ENCODE data around the gene LURAP1L. TPM values are rescaled to one million over a fixed set of nuclear protein-coding genes. Genes with fewer than 3 reads are reported as not detected.
A peak's percentile ranks its signal among the peaks of the same experiment; 100 is the strongest.

Gene LURAP1L
- total RNA-seq, 4 donors from 2014 or later: 12.5 to 22.8 (median 14.3) TPM

DNA sequence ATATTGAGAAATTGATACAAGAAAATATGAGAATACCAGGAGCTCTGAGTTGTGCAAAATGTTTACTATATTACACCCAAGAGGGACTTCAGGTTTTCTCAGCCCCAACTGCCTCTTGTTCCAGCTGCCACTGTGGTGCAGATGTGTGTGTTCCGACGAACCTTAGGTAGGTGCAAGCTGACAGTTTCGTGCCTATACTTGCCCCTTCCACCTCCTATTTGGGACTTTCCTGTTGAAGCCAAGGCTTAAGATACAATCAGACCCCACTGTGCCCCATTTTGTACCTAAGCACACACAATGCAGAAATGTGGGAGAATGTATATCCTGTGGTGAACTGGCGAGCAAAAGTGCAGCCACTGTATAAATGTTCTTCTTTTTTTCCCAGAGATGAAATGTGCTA is 80.2 kb downstream of the LURAP1L start:
- no peak for DNase-seq (ENCODE audit: low spot score in 2 of 2)
- WGBS, 2 donors: 94 to 97% methylated on average over 4 of the region's 4 CpGs

DNA sequence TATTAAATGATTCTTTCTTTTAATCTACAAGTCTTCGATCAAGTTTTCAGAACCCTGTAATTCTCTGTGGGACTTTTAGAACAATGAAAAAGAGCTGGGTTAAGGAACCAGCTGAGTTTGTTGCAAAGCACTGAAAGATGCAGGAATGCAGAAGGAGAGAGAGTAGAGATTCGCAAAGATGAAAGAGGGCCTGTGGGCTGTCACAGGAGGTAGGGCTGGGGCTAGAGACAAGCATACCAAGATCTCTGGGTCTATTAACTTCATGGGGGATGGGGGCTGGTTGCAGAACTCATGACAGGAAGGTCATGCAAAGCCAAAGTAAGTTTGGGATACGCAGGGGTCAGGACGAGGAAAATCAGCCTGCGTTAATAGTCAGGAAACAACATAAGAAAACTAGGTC is 81.8 kb downstream of the LURAP1L start:
- H3K27me3 ChIP-seq: no peaks in the 10 kb centered on the region
- no peaks in the 10 kb centered on the region for H3K9me3 ChIP-seq
- no peak for DNase-seq (ENCODE audit: low spot score in 2 of 2)
- peaks cover 0 to 6% (median 0%) of the 10 kb centered on the region in 4 donors for H3K4me1 ChIP-seq
- H3K4me3 ChIP-seq: no peak overlapping the region
- no peak overlapping the region for H3K27ac ChIP-seq
- WGBS, 2 donors: 54 to 56% methylated on average over 5 of the region's 5 CpGs
- TF ChIP-seq EP300 (IDR thresholded peaks at IDR 0.05) (no peak), POLR2A (IDR thresholded peaks at IDR 0.05) (no peak)
- TF ChIP-seq, protein P1, sequence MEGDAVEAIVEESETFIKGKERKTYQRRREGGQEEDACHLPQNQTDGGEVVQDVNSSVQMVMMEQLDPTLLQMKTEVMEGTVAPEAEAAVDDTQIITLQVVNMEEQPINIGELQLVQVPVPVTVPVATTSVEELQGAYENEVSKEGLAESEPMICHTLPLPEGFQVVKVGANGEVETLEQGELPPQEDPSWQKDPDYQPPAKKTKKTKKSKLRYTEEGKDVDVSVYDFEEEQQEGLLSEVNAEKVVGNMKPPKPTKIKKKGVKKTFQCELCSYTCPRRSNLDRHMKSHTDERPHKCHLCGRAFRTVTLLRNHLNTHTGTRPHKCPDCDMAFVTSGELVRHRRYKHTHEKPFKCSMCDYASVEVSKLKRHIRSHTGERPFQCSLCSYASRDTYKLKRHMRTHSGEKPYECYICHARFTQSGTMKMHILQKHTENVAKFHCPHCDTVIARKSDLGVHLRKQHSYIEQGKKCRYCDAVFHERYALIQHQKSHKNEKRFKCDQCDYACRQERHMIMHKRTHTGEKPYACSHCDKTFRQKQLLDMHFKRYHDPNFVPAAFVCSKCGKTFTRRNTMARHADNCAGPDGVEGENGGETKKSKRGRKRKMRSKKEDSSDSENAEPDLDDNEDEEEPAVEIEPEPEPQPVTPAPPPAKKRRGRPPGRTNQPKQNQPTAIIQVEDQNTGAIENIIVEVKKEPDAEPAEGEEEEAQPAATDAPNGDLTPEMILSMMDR (IDR thresholded peaks at IDR 0.05): no peak
- no peaks in the 10 kb centered on the region for H3K36me3 ChIP-seq

More for the DNA sequence above, 80.2 kb downstream of the LURAP1L start:
- Histone ChIP-seq H3K4me1 (peaks cover 0 to 6% (median 0%) of the 10 kb centered on the region in 4 donors), H3K27me3 (no peaks in the 10 kb centered on the region), H3K4me3 (no peak overlapping the region), H3K36me3 (no peaks in the 10 kb centered on the region), H3K9me3 (no peaks in the 10 kb centered on the region), H3K27ac (no peak overlapping the region)
- no peak for TF ChIP-seq EP300 (IDR thresholded peaks at IDR 0.05)
- TF ChIP-seq POLR2A (IDR thresholded peaks at IDR 0.05): no peak
- TF ChIP-seq, protein P1 (IDR thresholded peaks at IDR 0.05): no peak

DNA sequence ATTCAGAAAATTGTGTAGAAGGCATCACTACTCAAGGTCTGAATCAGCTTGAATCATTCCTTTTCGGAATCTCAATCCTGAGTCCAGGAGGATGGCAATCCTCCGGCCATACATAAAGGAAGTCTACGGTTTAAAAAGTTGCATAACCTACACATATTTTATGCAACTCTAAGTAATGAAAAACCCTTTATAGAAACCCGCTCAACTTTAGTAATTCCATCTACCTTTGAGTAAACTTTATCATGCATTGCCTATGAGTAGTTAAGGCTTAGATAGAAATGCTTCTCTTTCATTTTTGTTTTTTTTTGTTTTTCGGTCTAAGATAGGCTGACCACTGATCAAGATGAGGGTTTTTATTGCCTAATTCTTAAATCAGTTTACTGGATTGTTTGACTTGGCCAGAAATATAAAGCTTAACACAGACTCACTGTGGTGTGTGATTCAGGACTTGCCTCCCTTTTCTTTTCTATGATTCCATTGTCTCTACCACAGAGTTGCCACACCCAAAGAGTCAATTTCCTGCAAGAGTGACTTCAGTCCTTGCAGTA is 85.0 kb downstream of the LURAP1L start:
- TF ChIP-seq EP300 (IDR thresholded peaks at IDR 0.05): no peak
- TF ChIP-seq, protein P1 (IDR thresholded peaks at IDR 0.05): no peak
- TF ChIP-seq POLR2A (IDR thresholded peaks at IDR 0.05): no peak
- Histone ChIP-seq H3K27ac (peak overlapping the region in 1 of 4 donors; percentile 1), H3K27me3 (no peaks in the 10 kb centered on the region), H3K4me3 (no peak overlapping the region), H3K36me3 (no peaks in the 10 kb centered on the region), H3K4me1 (peaks cover 0 to 21% (median 0%) of the 10 kb centered on the region in 4 donors), H3K9me3 (no peaks in the 10 kb centered on the region)
- 78 to 81% methylated on average over 5 of the region's 5 CpGs for WGBS, 2 donors
- DNase-seq (ENCODE audit: low spot score in 2 of 2): no peak

DNA sequence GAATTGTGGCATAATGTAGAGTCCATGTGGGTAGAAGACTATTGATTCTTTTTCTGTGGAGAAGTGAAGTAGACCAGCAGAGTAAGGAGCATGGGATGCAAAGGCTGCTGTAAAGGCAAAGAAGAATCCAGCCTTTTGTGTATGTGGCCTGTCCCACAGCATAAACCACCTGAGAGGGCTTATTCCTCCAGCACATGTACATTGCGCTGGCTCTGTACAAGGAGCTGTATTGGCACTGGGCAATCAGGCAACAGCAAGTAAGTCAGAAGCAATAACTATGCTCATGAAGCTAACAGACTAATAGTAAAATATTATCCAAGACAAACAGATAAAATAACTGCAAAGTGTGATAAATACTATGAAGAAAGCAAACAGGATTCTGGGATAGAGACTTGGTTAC is 86.2 kb downstream of the LURAP1L start:
- no peak overlapping the region for H3K27ac ChIP-seq
- H3K9me3 ChIP-seq: no peaks in the 10 kb centered on the region
- H3K36me3 ChIP-seq: no peaks in the 10 kb centered on the region
- peaks cover 0 to 21% (median 0%) of the 10 kb centered on the region in 4 donors for H3K4me1 ChIP-seq
- no peak overlapping the region for H3K4me3 ChIP-seq
- TF ChIP-seq, protein P1 (IDR thresholded peaks at IDR 0.05): no peak
- no peak for TF ChIP-seq EP300 (IDR thresholded peaks at IDR 0.05)
- no peak for TF ChIP-seq POLR2A (IDR thresholded peaks at IDR 0.05)
- H3K27me3 ChIP-seq: no peaks in the 10 kb centered on the region
- no peak for DNase-seq (ENCODE audit: low spot score in 2 of 2)
- WGBS, 2 donors: 93 to 96% methylated on average over 1 of the region's 1 CpG

DNA sequence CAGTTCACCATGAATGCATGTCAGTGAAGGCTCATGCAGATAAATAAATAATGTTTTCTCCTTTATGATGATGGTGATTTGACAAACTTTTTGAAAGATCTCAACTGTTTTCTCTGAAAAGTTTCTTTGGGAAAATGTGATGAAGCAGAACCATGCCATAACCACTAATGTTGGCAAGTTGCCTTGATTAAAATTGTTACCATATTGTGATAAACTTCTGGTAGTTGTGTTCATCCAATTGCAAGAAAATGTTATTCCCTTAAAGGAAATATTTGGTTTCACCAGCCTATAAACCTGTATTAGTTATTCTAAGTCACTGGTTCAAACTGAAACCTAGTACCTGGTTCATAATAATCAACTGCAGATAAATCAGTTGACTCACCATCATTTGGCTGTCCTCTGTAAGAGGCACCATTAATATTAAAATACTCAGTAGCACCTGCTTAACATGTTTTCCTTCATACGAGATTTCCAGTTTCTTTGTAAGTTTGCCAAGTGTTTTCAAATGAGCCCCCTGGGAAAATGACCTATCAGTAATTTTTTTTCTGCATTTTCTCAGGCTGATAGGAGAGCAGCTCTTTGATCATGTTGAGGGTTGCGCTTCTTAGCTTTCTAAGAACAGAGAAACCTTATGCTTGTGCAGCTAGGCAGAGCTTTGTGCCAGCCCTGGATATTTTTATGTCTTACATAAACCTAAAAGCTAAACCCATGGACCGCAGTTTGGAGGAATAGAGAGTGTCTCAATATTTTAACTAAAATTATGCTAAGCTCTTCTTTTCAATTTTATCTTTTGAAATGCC is 88.0 kb downstream of the LURAP1L start:
- H3K27ac ChIP-seq: no peak overlapping the region
- TF ChIP-seq EP300 (IDR thresholded peaks at IDR 0.05): no peak
- WGBS, 2 donors: 50 to 67% methylated on average over 3 of the region's 3 CpGs
- no peaks in the 10 kb centered on the region for H3K36me3 ChIP-seq
- no peak overlapping the region for H3K4me3 ChIP-seq
- H3K9me3 ChIP-seq: no peaks in the 10 kb centered on the region
- peaks cover 0 to 21% (median 0%) of the 10 kb centered on the region in 4 donors for H3K4me1 ChIP-seq
- H3K27me3 ChIP-seq: no peaks in the 10 kb centered on the region
- DNase-seq (ENCODE audit: low spot score in 2 of 2): no peak

Measured in tibial nerve (tissue), 4 donors.